Naive B cell (primary cell): ENCODE results near the gene FAM219B. TPM values are rescaled to one million over a fixed set of nuclear protein-coding genes. Genes with fewer than 3 reads are reported as not detected.

Experiments
- polyA plus RNA-seq, 6 donors: library from polyadenylated mRNA; unstranded; fragments of 300-500 nt; fragmentation: Illumina TruSeq; gene quantifications; one replicate each; pipeline ENCODE4 v1.2.3, GENCODE V29; 2021; ENCODE audit warnings: low read depth in 6 of 6

The FAM219B gene
- polyA plus RNA-seq, 6 donors from 2014 or later = 16.7 to 31.4 (median 22.2) TPM

Other genes starting within 250 kb of the FAM219B start
- gene EDC3, start 210.8 kb downstream of the FAM219B start, polyA plus RNA-seq = 10 to 100 TPM; 14.4 to 30.1 (median 24.1) TPM
- gene CYP1A1, start 181.3 kb downstream of the FAM219B start, polyA plus RNA-seq = not detected
- gene CYP1A2, start 158.0 kb downstream of the FAM219B start, polyA plus RNA-seq = not detected
- gene CSK, start 124.8 kb downstream of the FAM219B start, polyA plus RNA-seq = 100 to 1,000 TPM; 176 to 273 (median 216) TPM
- not detected for gene LMAN1L, start 94.0 kb downstream of the FAM219B start, polyA plus RNA-seq
- not detected for gene CPLX3, start 80.2 kb downstream of the FAM219B start, polyA plus RNA-seq
- gene ULK3, start 63.7 kb downstream of the FAM219B start, polyA plus RNA-seq = 10 to 100 TPM in 5 of 6 donors, 1 to 10 TPM in 1; 9.3 to 21.5 (median 13.1) TPM
- 100 to 1,000 TPM; 102 to 122 (median 110) TPM for gene SCAMP2, start 33.5 kb downstream of the FAM219B start, polyA plus RNA-seq
- 10 to 100 TPM; 54.3 to 70.0 (median 57.7) TPM for gene MPI, start 16.8 kb downstream of the FAM219B start, polyA plus RNA-seq
- 100 to 1,000 TPM; 250 to 322 (median 270) TPM for gene COX5A, start 31.2 kb upstream of the FAM219B start, polyA plus RNA-seq
- gene RPP25, start 49.9 kb upstream of the FAM219B start, polyA plus RNA-seq = 1 to 10 TPM in 5 of 6 donors, under 1 TPM in 1; 0.92 to 3.6 (median 2.7) TPM
- not detected for gene SCAMP5, start 88.7 kb upstream of the FAM219B start, polyA plus RNA-seq
- gene PPCDC, start 116.7 kb upstream of the FAM219B start, polyA plus RNA-seq = 1 to 10 TPM; 4.5 to 8.9 (median 7.1) TPM